ENCODE results near the gene CFAP45. TPM values are rescaled to one million over a fixed set of nuclear protein-coding genes. Genes with fewer than 3 reads are reported as not detected.

CFAP45 gene
- total RNA-seq, 4 donors from 2014 or later = 0.17 to 0.32 TPM; not detected in 2

GRCh38 chr1:159826441-159827101, 73.4 kb downstream of the CFAP45 start, which contains the start of gene SLAMF8:
Gene SLAMF8, plus strand, starts transcription at chr1:159826873. Its CDS starts 26 bp downstream, at chr1:159826899.
- peaks cover 0 to 27% (median 0%) of the 10 kb centered on the region in 4 donors for H3K27me3 ChIP-seq
- no peak for DNase-seq (ENCODE audit: extremely low spot score)
- peaks cover 0 to 11% (median 0%) of the 10 kb centered on the region in 4 donors for H3K4me1 ChIP-seq
- no peaks in the 10 kb centered on the region for H3K36me3 ChIP-seq
- TF ChIP-seq POLR2A (IDR thresholded peaks at IDR 0.05; ENCODE audit: low read depth) (no peak), POLR2AphosphoS5 (IDR thresholded peaks at IDR 0.05) (no peak), EP300 (IDR thresholded peaks at IDR 0.05) (no peak)
- TF ChIP-seq, protein P1, sequence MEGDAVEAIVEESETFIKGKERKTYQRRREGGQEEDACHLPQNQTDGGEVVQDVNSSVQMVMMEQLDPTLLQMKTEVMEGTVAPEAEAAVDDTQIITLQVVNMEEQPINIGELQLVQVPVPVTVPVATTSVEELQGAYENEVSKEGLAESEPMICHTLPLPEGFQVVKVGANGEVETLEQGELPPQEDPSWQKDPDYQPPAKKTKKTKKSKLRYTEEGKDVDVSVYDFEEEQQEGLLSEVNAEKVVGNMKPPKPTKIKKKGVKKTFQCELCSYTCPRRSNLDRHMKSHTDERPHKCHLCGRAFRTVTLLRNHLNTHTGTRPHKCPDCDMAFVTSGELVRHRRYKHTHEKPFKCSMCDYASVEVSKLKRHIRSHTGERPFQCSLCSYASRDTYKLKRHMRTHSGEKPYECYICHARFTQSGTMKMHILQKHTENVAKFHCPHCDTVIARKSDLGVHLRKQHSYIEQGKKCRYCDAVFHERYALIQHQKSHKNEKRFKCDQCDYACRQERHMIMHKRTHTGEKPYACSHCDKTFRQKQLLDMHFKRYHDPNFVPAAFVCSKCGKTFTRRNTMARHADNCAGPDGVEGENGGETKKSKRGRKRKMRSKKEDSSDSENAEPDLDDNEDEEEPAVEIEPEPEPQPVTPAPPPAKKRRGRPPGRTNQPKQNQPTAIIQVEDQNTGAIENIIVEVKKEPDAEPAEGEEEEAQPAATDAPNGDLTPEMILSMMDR (IDR thresholded peaks at IDR 0.05) = no peak
- WGBS = 74% methylated on average over 11 of the region's 11 CpGs
- no peak within 1 kb of the TSS for H3K27ac ChIP-seq (replicated peaks in 1 of 4)
- H3K4me3 ChIP-seq = peak within 1 kb of the TSS in 1 of 4 donors; percentile 1
- H3K9me3 ChIP-seq = no peaks in the 10 kb centered on the region
- intact Hi-C loops (cut with DNase I) = no loop called here

DNA sequence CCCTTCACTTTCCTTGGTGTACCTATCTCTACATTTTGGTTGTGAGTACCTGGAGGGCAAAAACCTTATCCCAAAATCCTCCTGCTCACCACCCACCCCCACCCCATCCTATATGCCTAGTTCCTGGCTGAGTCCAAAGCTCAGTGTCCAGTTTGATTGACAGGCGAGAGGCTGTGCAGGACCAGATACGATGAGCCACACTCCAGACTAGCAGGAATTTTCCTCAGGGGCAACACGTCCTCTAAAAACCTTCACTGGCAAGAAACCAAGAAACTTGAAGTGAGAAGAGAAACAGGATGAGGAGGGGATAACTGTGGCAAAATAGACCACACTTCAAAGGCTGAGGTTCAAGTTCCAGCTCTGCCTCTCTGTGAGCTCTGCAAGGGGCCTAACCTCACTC, 74.4 kb downstream of the CFAP45 start:
- Histone ChIP-seq H3K4me1 (peaks cover 0 to 11% (median 0%) of the 10 kb centered on the region in 4 donors), H3K27me3 (peaks cover 0 to 33% (median 0%) of the 10 kb centered on the region in 4 donors), H3K9me3 (no peaks in the 10 kb centered on the region), H3K4me3 (no peak overlapping the region), H3K36me3 (no peaks in the 10 kb centered on the region), H3K27ac (replicated peaks in 1 of 4) (no peak overlapping the region)
- intact Hi-C loops (cut with DNase I) = no loop called here
- TF ChIP-seq POLR2AphosphoS5 (IDR thresholded peaks at IDR 0.05) (no peak), POLR2A (IDR thresholded peaks at IDR 0.05; ENCODE audit: low read depth) (no peak), EP300 (IDR thresholded peaks at IDR 0.05) (no peak)
- TF ChIP-seq, protein P1 (IDR thresholded peaks at IDR 0.05) = no peak
- DNase-seq (ENCODE audit: extremely low spot score) = no peak
- WGBS = 67% methylated on average over 3 of the region's 3 CpGs

DNA sequence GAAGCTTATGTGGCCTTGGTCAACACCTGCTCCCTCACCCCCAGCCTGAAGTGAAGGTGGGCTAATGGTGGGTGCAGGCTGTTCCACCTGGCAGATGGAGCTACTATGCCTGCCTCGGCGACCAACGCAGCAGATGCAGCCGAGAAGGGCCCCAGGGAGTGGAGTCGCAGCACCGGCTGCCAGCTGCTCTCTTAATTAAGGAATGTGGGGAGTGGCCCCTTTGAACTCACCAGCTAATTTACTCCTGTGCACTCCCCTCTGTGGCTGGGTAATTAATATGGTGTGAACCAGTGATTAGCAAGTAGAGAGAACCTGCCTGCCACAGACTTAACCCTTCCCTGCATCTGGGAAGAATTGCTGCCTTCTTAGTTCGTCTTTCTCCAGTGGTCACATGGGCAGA, 76.6 kb downstream of the CFAP45 start:
- Histone ChIP-seq H3K9me3 (no peaks in the 10 kb centered on the region), H3K4me3 (no peak overlapping the region), H3K27ac (replicated peaks in 1 of 4) (no peak overlapping the region), H3K36me3 (no peaks in the 10 kb centered on the region), H3K4me1 (no peaks in the 10 kb centered on the region), H3K27me3 (peaks cover 0 to 33% (median 0%) of the 10 kb centered on the region in 4 donors)
- intact Hi-C loops (cut with DNase I) = no loop called here
- no peak for TF ChIP-seq POLR2A (IDR thresholded peaks at IDR 0.05; ENCODE audit: low read depth)
- no peak for TF ChIP-seq POLR2AphosphoS5 (IDR thresholded peaks at IDR 0.05)
- no peak for TF ChIP-seq EP300 (IDR thresholded peaks at IDR 0.05)
- TF ChIP-seq, protein P1 (IDR thresholded peaks at IDR 0.05) = no peak
- 18% methylated on average over 6 of the region's 7 CpGs for WGBS
- no peak for DNase-seq (ENCODE audit: extremely low spot score)

Small RNAs within 50 kb of the gene (small RNA-seq; reads per million reads assigned to genes)
- gene MIR4259 = 0 reads per million in 3 donors
- 0 to 0.17 (median 0) reads per million in 3 donors for gene RF00570

Other genes starting within 250 kb of the CFAP45 start
- gene CRP, start 185.6 kb downstream of the CFAP45 start, total RNA-seq = under 1 TPM in 3 of 4 donors, not detected in 1; 0.17 to 0.65 (median 0.42) TPM
- 10 to 100 TPM; 43.2 to 75.2 (median 50.1) TPM for gene DUSP23, start 119.2 kb downstream of the CFAP45 start, total RNA-seq
- gene FCRL6, start 97.8 kb downstream of the CFAP45 start, total RNA-seq = under 1 TPM in 1 of 4 donors, not detected in 3; 0.45 TPM
- gene SLAMF8, start 73.3 kb downstream of the CFAP45 start, total RNA-seq = 1 to 10 TPM; 1.9 to 8.4 (median 3.5) TPM
- not detected for gene VSIG8, start 37.5 kb downstream of the CFAP45 start, total RNA-seq
- 100 to 1,000 TPM; 125 to 276 (median 228) TPM for gene TAGLN2, start 25.3 kb upstream of the CFAP45 start, total RNA-seq
- under 1 TPM in 2 of 4 donors, not detected in 2; 0.17 to 0.23 TPM for gene IGSF9, start 45.4 kb upstream of the CFAP45 start, total RNA-seq
- gene SLAMF9, start 54.1 kb upstream of the CFAP45 start, total RNA-seq = not detected
- gene PIGM, start 131.8 kb upstream of the CFAP45 start, total RNA-seq = 1 to 10 TPM; 2.8 to 4.9 (median 4.6) TPM
- gene KCNJ10, start 170.0 kb upstream of the CFAP45 start, total RNA-seq = under 1 TPM in 1 of 4 donors, not detected in 3; 0.06 TPM
- gene KCNJ9, start 181.4 kb upstream of the CFAP45 start, total RNA-seq = not detected
- 10 to 100 TPM; 12.0 to 27.0 (median 21.9) TPM for gene IGSF8, start 198.5 kb upstream of the CFAP45 start, total RNA-seq
- gene ATP1A2, start 215.6 kb upstream of the CFAP45 start, total RNA-seq = 100 to 1,000 TPM; 101 to 214 (median 130) TPM